ENCODE results near the gene PC. TPM values are rescaled to one million over a fixed set of nuclear protein-coding genes. Genes with fewer than 3 reads are reported as not detected.
A peak's percentile ranks its signal among the peaks of the same experiment; 100 is the strongest.

Gene PC
- total and polyA plus RNA-seq, 9 of the 15 experiments (the other 6 are each of a cell fraction or from before 2014, with no cell fraction given): 0.94 to 38.0 (median 8.7) TPM

DNA sequence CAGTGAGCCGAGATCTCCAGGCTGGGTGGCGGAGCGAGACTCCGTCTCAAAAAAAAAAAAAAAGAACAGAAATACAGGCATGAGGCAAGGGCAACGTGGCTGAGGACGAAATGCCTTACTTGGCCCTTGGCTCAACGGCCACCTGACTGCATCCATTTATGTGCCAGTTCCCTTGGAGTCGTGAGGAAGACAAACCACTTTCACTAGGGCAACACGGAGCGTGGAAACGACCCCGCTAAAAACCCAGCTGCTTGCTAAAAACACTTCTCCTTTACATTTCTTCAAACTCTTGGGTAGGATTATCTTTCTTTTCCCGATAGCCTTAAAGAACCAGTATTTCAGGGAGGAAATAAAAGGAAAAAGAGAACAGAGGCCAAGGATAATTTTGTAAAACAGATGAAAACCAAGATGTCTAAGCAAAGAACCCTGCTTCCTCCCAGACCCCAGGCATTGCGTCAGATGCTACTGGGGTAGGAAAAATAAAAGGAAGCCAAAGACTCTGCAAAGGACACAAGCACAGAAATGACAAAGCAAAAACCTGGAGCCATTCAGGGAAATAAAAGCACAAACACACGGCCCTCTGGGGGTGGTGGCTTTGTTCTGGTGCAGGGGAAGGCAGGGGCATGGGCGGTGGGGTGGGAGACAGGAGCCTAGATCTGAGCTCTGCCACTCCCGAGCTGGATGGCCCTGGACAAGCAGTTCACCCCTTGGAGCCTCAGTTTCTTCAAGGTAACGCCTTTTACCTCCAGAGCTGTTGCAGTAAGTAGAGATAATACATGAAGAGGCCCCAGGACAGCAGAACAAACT is 37.0 kb downstream of the PC start (continued):
- TF ChIP-seq, protein P1, sequence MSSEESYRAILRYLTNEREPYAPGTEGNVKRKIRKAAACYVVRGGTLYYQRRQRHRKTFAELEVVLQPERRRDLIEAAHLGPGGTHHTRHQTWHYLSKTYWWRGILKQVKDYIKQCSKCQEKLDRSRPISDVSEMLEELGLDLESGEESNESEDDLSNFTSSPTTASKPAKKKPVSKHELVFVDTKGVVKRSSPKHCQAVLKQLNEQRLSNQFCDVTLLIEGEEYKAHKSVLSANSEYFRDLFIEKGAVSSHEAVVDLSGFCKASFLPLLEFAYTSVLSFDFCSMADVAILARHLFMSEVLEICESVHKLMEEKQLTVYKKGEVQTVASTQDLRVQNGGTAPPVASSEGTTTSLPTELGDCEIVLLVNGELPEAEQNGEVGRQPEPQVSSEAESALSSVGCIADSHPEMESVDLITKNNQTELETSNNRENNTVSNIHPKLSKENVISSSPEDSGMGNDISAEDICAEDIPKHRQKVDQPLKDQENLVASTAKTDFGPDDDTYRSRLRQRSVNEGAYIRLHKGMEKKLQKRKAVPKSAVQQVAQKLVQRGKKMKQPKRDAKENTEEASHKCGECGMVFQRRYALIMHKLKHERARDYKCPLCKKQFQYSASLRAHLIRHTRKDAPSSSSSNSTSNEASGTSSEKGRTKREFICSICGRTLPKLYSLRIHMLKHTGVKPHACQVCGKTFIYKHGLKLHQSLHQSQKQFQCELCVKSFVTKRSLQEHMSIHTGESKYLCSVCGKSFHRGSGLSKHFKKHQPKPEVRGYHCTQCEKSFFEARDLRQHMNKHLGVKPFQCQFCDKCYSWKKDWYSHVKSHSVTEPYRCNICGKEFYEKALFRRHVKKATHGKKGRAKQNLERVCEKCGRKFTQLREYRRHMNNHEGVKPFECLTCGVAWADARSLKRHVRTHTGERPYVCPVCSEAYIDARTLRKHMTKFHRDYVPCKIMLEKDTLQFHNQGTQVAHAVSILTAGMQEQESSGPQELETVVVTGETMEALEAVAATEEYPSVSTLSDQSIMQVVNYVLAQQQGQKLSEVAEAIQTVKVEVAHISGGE (CRISPR knock-in tag; IDR thresholded peaks at IDR 0.05): peak in 1 of 3 experiments; percentile 49; a peak in 1 of 6 replicates
- TF ChIP-seq ZC3H8 (IDR thresholded peaks at IDR 0.05) (no peak), KDM1A (IDR thresholded peaks at IDR 0.05) (no peak), GABPB2 (CRISPR knock-in tag; conservative IDR thresholded peaks at IDR 0.05) (no peak), RBFOX2 (IDR thresholded peaks at IDR 0.05; ENCODE audit: low read depth, low read length) (peak; percentile 49), FOXK2 (conservative IDR thresholded peaks at IDR 0.05 in 1 of 2, IDR thresholded peaks at IDR 0.05 in 1 of 2; ENCODE audit: low read depth in 2 of 2) (peak; percentile 60 to 61), ZNF445 (CRISPR knock-in tag; IDR thresholded peaks at IDR 0.05; ENCODE audit: low read depth) (no peak), ZNF12 (CRISPR knock-in tag; IDR thresholded peaks at IDR 0.05) (no peak), YY1 (IDR thresholded peaks at IDR 0.05; ENCODE audit: borderline replicate concordance in 1 of 3, control insufficient read depth in 1 of 3, extremely low read depth in 1 of 3, insufficient read depth in 3 of 3, insufficient read length in 1 of 3, insufficient replicate concordance in 2 of 3, low read depth in 1 of 3, low read length in 2 of 3) (peak in 1 of 3 experiments; percentile 18), ARID4B (CRISPR knock-in tag; IDR thresholded peaks at IDR 0.05) (no peak), TBP (optimal IDR thresholded peaks at IDR 0.05; ENCODE audit: low read depth, low read length) (no peak), ZKSCAN3 (CRISPR knock-in tag; IDR thresholded peaks at IDR 0.05) (no peak), ZNF146 (CRISPR knock-in tag; IDR thresholded peaks at IDR 0.05; ENCODE audit: unreplicated experiment) (no peak), ARID2 (IDR thresholded peaks at IDR 0.05) (no peak), JUND (IDR thresholded peaks at IDR 0.05; ENCODE audit: borderline replicate concordance, low read depth, low read length) (peak; percentile 58), JUND (tag; IDR thresholded peaks at IDR 0.05; ENCODE audit: borderline replicate concordance, low read depth, low read length) (no peak), ATF7 (IDR thresholded peaks at IDR 0.05) (peak; percentile 66; the same call in 1 of the 2 replicates), ZKSCAN8 (CRISPR knock-in tag; IDR thresholded peaks at IDR 0.05) (peak; percentile 55; the same call in 1 of the 2 replicates), ZNF75A (CRISPR knock-in tag; IDR thresholded peaks at IDR 0.05) (no peak), BRD9 (IDR thresholded peaks at IDR 0.05; ENCODE audit: low read depth, partially characterized antibody) (peak; percentile 67)
